ENCODE measurements around the gene TSGA10IP.

Gene TSGA10IP

DNA sequence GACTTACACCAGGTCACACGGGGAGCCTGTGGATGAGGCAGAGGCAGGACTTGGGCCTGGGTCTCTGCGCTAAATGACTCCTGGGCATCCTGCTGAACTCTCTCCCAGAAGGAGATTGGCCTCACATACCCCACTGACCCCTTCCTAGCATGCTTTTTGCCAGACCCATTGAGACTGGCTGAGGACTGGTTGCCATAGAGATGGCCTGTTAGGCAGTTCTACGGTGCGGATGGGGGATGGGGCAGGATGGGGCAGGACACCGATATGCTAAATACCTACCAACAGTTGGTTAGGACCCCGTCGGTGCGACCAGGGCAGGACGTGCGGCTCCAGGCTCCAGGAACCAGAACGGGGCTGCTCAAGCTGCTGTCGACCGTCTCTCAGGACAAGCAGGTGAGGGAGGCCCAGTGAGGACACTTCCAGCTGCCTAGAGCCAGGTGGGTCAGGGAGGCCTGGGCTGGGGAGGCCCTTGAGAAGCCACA, at the start of gene TSGA10IP:
TSGA10IP (plus strand) TSS at position 51 of the 482 bp plus-strand sequence; CDS start at position 247, 196 bp downstream.
- no peak for DNase-seq

DNA sequence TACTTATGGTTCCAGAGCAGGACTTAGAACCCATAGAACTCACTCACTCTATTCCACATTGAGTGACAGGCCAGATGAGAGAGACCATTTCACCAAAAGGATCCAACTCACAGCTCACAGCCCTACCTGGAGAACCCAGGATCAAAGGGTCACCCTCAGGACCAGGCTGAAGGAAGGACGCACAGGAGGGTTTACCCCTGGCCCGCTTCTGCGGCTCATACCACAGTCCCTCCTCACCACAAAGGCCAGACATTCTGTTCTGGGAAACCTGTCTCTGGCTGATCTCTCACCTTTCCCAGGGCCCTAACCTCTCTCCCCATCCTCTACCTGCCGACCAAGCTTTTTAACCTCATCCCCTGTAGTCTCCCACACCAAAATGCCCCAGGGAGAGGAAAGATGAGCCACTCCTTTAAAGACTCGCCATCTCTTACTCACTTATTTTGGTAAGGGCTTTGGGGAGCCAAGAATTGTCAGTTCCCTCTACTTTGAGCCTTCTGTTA, 49.7 kb upstream of the TSGA10IP start:
- DNase-seq: no peak

DNA sequence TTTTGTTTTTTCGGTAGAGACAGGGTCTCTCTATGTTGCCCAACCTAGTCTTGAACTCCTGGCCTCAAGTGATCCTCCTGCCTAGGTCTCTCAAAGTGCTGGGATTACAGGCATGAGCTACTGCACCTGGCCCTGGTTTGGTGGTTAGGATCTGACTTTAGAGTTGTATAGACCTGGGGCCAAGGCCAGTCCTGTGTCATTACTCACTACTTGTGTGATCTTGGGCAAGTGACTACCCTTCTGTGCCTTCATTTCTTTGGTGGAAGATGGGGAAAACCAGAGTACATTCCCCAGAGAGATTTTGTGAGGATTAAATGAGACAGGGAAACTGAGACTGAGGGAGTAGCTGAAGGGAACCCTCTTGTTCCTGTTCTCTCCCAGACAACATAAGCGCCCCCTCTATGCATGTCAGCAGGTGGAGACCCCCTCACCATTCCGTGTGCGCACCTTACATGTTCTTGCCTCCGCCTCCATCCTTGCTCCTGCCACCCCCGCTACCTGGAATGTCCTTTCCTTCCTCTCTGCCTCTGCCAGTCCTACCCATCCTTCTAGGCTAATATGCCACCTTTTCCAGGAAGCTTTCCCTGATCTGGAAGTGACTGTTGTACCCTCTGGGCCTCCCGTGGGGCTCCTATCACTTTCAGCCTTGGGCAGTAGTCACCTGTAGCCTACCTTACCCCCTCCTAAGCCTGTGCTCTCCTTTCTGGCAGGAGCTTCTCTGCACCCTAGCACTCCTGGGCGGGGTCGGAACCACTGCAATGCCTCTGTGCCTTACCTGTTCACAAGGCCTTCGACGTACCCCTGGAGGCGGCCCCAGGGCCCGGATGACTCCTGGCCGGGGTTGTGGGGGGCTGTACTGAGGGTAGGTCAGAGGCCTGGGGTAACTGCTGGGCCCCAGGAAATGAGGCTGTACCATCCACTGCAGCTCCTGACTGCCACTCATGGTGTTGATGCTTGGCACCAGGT, 49.0 kb upstream of the TSGA10IP start:
- no peak for DNase-seq

DNA sequence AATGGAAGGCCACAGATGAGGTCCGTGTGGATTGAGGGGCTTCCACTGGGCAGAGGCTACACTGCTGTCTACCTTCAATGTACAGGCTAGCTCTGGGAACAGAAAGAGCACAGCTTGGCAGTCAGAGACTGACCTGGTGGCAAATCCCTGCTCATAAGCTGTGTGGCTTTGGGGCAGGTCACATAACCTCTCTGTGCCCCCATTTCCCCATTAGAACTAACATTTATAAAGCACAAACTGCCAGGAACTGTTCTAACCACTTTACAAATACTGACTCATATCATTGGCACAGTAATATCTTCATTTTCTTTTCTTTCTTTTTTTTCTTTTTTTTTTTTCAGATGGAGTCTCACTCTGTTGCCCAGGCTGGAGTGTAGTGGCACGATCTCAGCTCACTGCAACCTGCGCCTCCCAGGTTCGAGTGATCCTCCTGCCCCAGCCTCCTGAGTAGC, 48.2 kb upstream of the TSGA10IP start:
- no peak for DNase-seq

DNA sequence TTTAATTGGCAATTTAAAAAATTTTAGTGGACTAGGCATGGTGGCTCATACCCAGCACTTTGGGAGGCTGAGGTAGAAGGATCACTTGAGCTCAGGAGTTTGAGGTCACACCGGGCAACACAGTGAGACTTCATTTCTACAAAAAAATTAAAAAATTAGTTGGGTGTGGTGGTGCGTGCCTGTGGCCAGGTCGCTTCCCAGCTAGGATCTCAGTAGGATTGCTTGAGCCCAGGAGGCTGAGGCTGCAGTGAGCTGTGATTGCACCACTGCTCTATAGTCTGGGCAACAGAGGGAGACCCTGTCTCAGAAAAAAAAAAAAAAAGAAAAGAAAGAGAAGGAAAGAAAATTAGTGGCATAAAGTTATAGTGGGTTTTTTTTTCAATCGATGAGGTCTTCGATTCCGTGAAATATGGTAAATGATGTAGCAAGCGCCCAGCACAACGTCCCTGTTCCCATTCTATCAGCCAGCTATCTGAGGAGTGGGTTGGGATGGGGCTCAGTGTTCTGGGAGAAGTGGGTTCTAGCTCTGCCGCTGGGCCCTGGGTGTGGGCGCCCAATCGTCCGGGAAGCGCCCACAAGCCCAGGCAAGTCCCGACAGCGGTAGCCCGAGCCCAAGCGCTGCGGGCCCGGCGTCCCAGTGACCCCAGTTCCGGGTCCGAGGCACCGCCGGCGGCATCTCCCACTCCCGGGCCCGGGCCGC, 46.5 kb upstream of the TSGA10IP start:
- DNase-seq: no peak

DNA sequence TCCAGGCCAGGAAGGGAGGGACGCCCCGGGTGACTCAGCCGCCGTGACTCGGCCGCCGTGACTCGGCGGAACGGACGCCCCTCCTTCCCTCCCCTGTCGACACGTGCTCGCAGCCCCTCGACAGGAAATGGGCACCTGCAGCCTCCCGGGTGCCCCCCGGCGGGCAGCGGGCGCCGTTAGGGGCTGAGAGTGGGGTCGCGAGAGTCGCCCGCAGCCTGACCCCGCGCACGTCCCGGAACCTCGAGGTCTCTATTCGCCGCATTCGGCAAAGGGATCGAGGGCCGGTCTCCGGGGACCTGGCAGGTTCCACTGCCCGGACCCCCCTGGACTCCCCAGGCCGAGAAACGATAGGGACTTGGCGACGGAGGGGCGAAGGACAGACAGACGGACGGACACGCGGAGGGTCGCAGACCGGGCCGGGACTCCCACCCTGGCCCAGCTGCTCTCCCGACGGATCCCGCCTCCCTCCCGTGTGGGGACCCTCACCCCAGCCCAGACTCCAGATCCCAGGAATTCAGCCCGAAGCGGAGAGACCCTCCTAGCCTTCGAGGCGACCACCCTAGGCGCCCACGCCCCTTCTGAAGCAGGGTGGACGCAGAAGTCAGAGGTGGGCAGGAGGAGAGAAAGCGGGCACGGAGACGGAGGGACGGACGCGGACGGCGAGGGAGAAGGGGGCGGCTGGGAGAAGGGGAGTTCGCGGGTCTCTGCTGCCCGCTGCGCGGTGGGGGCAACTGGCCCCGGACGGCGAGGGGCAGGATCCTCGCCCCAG, 45.7 kb upstream of the TSGA10IP start:
- DNase-seq: no peak

DNA sequence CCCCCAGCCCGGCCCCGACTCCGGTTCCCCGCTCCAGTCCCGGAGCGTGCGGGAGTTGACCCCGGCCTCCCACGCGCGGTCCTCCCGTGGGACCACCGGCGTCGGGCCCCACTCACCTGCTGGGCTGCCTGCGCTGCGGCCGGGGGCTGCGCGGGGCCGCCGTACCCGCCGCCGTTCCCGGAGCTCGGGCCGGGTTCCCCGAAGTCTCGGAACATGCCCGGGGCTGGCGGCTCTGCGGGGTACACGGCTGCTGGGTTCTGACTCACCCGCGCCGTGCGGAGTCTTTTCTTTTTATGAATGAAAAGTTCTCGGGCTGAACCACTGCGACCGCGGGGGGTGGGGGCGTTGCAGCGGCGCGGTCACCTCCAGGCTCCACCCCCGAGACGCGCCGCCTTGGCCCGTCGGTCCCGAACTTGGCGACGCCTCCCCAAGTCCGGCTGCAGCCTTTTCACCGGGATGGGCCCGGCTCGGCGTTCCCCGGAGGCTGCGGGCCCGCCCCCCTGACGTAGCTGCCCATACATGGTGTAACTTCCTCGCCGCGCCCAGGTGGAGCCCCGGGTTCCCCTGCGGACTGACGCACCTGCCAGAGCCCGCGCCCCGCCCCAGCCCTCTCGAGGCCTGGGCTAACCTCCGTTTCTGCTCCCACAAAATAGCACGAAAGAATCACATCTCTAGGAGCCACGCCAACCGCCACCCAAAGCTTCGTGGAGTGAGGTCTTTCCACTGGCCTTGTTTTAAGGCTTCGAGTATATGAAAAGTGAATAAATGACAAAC, 45.0 kb upstream of the TSGA10IP start, which contains the start of gene FOSL1:
FOSL1 (minus strand) TSS at position 264 of the 774 bp plus-strand sequence; CDS start at position 215, 49 bp downstream.
- peak; percentile 34 for DNase-seq

DNA sequence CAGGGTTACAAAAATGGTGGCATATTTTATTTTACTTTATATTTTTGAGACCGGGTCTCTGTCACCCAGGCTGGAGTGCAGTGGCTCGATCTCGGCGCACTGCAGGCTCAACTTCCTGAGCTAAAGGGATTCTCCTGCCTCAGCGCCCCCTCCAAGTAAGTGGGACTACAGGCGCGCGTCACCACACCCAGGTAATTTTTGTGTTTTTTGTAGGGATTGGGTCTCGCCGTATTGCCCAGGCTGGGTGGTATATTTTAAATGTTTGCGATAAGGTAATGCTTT, 44.4 kb upstream of the TSGA10IP start:
- DNase-seq: no peak

DNA sequence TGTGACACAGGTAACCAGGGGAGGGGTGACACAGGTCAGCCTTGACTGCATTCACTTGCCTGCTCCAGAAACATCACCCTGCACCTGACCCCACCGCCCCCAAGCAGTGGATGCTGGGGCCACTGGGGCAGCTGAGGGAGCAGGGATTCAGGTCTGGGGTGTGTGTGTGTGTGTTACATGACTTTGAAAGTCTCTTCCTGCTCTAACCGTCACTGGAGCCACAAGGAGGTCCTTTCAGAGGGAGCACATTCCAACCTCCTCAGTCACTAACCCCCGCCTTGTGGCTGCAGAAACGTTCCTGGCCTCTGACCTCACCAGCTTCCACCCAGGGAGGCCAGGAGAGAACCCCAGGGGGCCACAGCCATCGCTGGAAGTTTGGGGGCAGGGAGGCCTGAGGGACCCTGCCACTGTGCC, 42.2 kb upstream of the TSGA10IP start:
- no peak for DNase-seq

DNA sequence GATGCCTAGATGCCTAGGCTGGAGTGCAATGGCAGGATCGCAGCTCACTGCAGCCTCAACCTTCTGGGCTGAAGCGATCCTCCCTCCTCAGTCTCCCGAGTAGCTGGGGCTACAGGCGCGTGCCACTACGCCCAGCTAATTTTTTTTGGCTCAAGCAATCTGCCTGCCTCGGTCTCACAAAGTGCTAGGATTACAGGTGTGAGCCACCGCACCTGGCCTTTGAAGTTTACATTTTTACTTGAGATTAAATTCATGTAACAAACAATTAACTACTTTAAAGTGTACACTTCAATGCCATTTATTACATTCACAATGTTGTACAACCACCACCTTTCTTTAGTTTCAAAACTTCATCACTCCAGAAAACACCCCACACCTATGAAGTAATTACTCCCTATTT, 41.6 kb upstream of the TSGA10IP start:
- no peak for DNase-seq

DNA sequence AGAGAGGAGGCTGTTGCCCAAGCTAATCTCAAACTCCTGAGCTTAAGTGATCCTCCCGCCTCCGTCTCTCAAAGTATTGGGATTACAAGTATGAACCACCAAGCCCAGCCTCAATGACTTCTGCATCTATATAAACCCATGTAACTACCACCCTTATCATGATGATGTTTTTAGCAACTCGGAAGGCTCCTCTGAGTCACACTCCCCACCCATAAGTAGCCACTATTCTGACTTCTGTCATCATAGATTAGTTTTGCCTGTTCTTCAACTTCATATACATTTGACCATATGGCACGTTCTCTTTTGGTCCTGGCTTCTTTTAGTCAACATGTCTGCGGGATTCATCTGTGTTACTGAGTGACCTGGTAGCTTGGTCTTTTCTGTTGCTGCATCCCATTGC, 38.7 kb upstream of the TSGA10IP start:
- DNase-seq: no peak

DNA sequence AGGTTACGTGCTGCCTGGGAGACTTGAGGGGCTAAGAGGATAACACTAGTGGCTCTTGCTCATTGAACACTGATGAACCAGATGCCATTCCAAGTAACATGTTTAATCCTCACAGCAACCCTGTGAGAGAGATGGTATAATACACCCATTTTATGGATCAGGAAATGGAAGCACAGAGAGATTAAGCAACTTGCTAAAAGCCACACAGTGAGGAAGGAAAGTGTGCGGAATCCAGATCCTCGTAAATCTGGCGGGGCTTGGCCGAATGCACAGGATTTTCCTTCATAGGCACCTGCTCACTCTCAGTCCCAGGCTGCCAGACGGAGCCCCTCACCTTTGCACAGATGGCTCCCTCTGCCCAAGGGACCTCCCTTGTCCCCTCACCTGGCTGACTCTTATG, 37.4 kb upstream of the TSGA10IP start:
- no peak for DNase-seq

DNA sequence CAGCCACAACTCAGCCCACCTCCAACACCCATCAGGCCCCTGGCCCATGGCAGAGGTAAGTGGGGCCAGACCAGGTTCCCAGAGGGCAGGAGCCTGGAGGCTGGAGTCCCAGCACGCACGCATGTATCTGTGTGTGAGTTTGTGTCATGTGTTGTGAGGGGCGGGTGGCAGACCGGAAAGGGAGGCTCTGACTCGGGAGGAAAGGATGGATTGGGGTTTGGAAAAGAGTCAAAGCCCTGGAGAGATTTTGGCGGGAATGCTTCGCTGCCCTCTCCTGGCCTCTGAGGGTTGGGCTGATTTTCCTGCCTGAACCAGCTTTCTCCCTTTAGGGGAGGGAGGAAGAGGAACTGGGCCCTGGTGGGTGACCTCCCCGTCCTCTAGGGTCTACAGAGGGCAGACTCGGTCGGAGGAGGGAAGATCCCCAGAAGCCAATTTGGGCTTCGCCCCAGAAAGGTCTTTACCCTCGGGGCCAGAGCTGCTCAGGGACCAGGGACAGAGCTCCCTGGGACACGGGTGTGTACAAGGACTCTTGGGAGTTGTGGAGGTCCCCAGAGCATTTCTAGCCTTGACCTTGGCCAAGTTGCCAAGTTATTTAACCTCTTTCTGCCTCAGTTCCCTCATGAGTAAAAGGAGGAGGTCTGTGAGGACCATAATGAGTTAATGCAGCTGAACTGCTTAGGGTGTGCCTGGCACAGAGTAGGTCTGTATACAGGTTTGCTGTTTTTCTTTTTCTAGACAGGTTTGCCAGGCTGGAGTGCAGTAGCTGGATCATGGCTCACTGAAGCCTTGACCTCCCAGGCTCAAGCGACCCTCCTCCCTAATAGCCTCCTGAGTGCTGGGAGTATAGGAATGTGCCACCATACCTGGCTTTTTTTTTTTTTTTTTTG, 33.4 kb upstream of the TSGA10IP start:
- DNase-seq: no peak

DNA sequence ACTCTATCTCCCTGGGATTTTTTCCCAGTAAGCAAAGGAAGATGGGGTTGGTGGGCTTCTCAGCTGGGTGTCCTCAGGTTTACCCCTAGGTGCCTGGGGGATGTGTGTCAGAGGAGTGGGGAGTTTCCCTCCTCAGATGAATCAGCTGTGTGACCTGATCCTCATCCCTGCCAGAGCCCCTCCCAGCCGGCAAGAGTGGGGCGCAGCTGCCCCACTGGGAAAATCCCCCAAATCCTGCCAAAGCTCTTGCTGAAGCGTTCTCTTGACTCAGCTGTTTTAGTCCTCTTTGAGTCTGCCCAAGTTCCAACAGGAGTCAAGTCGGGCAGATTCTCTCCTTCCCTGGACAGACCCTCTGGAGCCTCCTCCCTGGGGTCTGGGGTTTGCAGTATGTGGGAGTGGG, 32.4 kb upstream of the TSGA10IP start:
- DNase-seq: no peak

DNA sequence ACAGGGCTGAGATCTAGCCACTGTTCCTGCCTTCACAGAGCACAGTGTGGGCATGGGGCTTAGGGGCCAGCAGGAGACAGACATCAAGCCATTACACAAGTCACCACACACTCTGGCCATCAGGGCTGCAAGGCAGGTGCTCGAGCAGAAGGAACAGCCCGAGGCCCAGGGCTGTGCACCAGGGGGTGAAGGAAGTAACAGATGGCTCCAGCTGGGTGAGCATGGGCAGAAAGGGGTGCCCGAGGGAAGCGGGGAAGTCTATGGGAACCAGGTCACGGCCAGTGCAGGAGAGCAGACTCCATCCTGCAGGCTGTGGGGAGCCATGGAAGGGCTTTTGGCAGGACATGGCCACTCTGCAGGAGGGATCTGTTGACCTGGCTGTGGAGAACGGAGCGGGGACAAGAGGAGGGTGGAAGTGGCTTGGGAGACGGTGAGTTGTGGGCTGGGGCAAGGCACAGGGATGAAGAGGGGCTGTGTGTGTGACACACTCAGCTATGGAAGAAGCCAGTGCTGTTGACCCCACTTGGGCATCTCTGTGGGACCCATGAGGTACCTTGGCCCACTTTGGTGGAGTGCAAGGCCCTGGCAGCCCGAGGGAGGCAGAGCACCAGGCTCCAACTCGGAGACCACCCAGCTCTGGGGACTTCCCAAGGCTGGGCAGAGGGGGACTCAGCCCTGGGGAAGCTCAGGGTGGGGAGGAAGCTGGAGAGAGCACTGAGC, 30.0 kb upstream of the TSGA10IP start:
- DNase-seq: no peak

DNA sequence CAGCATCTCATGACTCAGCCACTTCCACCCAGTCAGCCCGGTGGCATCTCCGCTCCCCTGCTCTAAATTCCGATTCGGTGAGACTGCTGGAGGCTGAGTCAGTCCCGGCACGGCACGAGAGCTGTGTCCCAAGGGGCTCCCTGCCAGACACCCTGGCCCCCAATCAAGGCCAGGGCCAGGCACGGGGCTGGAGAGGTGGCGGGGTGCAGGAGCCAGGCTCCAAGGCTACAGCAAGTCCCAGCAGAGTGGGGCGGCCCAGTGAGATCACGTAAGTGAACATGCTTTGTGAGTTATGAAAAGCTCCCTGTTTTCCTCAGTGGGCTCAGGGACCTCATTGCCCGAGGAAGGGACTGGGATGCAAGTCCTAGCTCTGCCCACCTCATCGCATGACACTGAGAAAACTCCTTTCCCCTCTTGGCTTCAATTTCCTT, 29.4 kb upstream of the TSGA10IP start:
- DNase-seq: no peak

DNA sequence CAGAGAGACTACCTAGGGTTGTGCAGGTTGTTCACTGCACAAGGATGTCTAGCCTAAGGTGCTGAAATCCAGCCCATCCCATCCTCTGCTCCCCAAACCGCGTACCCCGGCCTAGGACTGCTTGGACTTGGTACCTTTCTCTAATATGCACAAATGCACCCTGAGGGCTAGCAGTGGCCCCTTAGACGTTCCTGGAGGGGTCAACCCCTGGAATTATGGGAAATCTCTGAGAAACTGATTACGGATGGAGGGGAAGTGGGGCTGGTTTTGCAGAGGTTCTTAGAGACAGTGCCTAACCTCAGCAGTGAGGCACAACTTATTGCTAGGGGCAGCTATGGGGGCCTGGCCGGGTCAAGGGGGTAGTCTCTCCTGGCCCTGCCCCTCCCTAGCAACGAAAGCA, 28.9 kb upstream of the TSGA10IP start:
- DNase-seq: no peak

DNA sequence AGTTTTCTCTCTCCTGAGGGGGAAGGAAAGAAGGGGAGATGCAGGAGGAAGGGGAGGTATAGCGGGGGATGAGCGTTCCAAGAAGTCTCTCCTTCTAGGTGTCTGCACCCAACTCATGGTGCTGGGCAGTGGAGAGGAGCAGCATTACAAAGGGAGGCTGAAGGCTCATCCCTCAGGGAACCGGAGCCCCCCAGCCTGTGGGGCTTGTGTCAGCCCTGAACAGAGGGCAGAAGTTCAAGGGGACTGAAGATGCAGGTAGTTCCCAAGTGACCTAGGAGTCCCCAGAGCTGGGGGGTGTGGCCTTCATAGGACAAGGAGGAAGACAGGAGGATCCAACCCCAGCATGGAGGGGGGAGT, 28.2 kb upstream of the TSGA10IP start:
- no peak for DNase-seq

DNA sequence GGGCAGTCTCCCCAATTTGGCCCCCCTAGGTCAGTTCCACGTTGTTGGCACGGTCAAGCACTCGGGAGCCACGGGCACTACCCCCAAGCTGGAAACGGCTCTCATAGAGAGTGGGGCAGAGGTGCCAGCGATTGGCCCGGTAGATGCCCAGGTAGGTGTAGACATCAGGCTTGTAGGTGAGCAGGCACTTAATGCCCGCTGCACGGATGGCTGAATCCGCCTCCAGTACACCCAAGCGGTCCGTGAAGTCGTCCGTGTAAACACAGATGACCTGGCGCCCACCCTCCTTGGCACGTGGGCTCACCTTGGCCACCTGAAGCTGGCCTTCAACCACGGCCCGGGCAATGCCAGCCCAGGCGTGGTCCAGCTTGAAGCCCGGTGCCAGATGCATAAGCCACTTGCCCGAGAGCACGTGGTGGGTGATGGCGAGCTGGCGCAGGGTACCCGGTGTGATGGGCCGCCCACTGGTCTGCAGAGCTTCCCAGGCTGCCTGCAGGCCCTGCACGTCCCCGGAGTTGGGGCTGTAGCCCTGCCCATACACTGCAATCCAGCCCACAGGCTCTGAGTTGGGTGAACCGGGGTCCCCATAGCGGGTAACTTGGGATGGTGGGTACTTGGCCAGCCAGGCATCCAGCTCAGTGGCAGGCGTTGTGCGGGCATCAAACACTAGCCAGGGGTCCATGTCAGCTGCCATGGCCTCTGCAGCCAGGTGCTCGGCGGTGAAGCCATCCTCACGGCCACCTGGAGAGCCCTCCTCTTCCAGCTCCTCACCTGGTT, 27.7 kb upstream of the TSGA10IP start:
- DNase-seq: no peak
